Iris pigment epithelial cell (primary cell): ENCODE measurements around the gene HUNK.

Source experiments
- DNase-seq: peaks from one replicate; pipeline ENCODE4 v3.0.0-alpha.2; 2011; ENCODE audit warnings: low read depth

HUNK gene

GRCh38 chr21:31959881-31960280 is 87.1 kb downstream of the HUNK start:
- no peak for DNase-seq

DNA sequence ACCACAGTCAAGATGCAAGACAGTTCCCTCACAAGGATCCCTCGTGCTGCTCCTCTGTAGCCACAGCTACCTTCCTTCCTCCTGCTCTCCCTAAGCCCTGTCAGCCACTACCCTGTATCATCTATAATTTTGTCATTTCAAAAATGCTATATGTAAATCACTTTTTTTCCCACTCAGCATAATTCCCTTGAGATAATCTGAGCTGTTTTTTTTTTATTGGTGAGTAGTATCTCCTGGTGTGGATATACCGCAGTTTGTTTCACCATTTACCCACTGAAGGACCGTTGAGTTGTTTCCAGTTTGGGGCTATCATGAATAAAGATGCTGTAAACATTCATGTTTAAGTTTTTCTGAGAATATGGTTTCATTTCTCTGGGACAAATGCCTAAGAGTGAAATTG is 88.2 kb downstream of the HUNK start:
- no peak for DNase-seq

DNA sequence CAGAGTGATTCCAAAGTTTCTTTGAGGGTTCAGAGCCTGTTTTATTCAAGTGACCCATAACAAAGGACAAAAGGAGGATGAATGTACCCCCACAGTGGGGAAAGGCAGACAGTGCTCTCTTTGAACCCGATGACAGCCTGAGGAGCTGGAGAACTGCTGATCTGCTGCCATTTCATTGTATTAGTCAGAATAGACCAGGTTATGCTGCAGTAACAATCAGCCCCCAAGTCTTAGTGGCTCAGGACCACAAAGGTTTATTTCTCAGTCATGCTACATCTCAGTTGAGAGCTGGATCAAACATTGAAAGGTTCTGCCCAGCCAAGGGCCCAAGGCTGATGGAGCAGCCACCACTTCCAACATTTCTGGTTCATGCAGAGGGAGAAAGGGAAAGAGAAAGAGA is 88.9 kb downstream of the HUNK start:
- no peak for DNase-seq

- DNase-seq = no peak
These were observed 91.9 kb downstream of the HUNK start for GRCh38 chr21:31964692-31965091.

DNA sequence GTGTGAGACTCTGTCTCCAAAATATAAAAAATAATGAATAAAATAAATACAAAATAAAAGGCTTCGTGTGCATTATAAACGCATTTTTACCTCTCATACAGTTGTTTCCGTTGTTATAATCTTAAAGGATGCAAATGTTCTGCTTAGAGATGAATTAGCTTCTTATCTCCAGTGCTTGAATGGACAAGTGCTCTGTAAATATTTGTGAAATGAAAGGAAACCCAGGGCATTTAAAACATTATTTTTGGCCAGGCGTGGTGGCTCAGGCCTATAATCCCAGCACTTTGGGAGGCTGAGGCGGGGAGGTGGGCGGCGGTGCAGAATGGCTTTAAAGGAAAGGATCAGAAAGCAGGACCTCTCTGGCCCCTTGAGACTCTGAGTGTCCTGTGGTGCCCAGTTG is 94.5 kb downstream of the HUNK start:
- DNase-seq = no peak

DNA sequence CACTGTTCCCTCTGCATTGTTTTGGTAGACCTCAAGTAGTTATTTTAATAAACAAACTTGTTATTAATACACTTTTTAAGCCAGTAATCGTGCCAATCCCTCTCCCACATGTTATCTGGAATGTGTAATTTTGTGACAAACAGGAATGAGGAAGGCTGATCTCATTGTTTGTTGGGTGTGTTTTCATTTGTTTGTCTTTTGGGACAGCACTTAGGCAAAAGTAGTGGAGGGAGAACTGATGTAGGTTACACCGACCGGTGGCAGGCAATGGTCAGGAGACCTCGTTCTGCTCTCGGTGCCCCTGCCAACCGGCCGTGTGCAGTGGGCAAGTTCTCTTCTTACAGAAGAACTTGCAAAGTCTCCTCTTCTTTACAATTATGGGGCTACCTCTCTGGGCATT is 99.8 kb downstream of the HUNK start:
- DNase-seq = no peak

DNA sequence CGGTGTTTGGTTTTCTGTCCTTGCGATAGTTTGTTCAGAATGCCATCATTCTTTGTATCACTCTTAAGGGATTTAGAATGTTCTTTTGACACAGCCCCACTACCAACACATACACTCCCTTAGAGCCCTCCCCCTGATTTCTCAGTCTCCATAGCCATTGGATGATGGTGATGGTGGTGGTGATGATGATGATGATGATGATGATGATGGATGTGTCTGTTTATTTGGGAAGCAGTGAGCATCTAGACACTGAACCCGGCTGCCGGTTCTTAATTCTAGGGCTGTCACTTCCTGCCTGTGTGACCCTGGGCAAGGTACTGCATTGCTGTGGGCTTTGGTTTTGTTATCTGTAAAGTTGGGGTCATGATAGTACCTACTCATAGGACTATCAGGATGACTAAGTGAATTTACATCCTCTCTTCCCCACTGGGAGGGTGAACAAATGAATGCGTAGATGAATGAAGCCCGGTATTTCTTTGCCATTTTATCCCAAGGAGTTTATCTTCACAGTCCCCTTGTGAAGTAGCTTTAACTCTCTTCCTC is 100.7 kb downstream of the HUNK start:
- DNase-seq = no peak

DNA sequence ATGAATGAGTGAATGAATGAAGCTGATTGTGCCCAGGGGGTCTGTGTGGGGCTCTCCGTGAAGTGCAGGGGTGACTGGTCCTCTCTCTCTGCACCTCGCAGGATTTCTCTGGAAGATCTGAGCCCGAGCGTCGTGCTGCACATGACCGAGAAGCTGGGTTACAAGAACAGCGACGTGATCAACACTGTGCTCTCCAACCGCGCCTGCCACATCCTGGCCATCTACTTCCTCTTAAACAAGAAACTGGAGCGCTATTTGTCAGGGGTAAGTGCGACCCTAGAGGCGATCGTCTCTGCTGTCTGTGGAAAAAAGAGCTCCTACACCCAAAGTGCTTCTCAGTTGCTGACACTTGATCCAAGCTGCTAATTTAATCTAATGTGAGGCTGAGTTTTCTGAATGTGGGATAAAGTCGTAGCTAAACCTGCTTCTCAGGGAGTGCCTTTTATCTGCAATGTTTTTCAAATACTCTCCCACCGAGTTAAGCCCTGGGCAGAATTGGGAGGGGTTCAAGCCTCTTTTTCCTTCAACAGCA is 101.7 kb downstream of the HUNK start:
- no peak for DNase-seq

GRCh38 chr21:31975491-31975890 is 102.7 kb downstream of the HUNK start:
- DNase-seq = no peak

DNA sequence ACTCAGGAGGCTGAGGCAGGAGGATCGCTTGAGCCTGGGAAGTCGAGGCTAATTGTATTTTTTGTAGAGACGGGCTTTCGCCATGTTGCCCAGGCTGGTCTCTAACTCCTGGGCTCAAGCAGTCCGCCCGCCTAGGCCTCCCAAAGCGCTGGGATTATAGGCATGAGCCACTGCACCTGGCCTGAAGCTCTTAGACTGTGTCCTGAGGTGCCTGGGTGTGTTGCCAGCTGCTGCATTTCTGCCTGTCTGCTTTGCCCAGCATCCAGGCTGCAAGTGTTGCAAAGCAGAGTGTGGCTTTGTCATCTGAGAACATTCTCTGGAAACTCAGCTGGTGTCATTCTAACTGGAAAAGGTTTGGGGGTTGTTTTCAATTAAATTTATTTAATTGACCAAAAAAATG is 105.0 kb downstream of the HUNK start:
- no peak for DNase-seq

DNA sequence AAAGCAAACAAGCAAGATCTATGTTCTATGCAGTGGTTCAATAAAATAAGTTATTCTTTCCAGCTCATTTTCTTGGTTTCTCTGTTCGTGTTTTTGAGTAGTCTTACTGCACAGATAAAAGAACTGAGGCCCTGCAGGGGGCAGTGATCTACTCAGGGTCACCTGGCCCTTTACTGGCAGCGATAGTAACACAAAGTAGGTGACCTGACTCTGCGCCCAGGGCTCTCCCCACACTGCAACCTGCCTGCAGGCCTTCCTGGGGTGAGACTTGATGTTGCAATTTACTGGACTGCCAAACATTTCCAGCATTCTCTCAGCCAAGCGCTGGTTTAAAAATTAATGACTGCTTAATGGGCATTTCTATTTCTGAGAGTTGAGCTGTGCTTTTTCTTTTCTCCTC is 110.3 kb downstream of the HUNK start:
- no peak for DNase-seq

- DNase-seq = no peak
These were observed 110.7 kb downstream of the HUNK start for GRCh38 chr21:31983554-31983953.

DNA sequence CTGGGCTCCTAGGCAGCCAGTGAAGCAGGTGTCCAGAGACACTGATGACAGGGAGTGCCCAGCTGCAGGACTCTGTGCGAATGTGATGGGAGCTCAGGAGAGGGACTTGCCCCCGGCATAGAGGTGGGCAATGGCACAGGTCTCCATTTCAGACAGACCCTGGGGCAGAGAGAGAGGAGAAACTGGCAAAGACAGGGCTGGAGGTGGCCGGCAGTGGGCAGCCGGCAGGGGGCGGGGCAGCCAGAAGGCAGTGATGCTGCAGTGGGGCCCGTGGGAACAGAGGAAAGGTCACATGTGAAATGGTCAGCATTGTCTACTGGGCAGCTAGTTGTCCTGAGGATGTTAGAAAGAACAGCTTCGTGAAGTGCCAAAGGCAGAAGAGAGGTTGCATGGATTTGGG is 112.6 kb downstream of the HUNK start:
- no peak for DNase-seq

DNA sequence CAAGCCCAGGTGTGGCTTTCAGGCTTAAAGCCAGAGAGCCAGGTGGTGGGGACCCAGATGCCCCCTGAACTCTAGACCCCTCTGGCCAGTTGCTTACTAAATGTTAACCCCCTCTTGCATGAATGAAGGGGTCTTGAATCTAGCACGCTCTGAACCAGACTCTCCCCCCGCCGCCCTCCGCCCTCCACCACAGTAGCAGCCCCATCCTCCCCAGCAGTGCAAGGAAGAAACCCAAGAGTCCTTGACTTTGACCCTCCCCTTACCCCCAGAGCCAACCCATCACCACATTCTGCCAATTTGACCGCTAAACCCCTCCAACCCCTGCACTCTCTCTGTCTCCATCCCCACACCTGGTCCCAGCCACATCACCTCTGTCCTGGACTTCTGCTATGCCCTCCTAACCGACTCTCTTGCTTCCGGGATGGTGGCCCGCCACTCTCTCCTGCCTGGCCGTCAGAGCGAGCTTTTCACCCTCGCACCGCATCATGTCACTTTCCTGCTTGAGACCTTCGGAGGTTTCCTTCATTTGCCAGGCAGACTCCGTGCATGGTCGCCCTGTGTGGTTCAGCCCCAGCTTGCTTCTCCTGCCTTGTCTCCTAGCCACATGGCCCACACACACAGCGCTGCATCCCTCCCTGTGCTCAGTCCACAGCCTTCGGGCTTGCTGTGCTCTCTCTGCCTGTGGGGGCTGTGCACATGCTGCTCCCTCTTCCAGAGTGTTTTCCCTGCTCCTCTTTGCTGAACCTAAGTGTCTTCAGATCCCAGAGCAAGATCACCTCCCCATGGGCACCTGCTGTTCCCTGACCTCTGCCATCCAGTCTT is 113.4 kb downstream of the HUNK start:
- no peak for DNase-seq

GRCh38 chr21:31987696-31988095 is 114.9 kb downstream of the HUNK start:
- no peak for DNase-seq

DNA sequence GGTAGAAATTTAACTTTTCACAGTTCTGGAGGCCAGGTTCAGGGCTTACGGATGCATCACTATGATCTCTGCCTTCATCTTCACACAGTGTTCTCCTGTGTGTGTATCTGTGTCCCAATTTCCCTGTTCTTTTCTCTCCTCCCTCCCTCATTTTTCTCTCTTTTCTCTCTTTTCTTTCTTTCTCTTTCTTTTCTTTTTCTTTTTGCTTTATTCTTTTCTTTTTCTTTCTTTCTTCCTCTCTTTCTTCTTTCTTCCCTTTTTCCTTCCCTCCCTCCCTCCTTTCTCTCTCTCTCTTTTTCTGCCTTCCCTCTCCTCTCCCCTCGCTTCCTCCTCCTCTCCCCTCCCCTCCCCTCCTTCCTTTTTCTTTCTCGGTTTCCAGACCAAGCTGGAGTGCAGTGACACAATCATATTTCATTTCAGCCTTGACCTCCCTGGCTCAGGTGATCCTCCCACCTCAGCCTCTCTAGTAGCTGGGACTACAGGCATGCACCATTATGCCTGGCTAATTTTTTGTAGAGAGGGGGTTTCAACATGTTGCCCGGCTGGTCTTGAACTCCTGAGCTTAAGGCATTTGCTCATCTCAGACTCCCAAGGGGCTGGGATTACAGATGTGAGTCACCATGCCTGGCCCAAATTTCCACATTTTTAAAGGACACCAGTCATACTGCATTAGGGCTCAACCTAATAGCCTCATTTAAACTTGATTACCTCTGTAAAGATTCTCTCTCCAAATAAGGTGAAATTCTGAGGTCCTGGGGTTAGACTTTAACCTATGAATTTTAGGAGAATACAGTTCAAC is 115.9 kb downstream of the HUNK start:
- DNase-seq = no peak

DNA sequence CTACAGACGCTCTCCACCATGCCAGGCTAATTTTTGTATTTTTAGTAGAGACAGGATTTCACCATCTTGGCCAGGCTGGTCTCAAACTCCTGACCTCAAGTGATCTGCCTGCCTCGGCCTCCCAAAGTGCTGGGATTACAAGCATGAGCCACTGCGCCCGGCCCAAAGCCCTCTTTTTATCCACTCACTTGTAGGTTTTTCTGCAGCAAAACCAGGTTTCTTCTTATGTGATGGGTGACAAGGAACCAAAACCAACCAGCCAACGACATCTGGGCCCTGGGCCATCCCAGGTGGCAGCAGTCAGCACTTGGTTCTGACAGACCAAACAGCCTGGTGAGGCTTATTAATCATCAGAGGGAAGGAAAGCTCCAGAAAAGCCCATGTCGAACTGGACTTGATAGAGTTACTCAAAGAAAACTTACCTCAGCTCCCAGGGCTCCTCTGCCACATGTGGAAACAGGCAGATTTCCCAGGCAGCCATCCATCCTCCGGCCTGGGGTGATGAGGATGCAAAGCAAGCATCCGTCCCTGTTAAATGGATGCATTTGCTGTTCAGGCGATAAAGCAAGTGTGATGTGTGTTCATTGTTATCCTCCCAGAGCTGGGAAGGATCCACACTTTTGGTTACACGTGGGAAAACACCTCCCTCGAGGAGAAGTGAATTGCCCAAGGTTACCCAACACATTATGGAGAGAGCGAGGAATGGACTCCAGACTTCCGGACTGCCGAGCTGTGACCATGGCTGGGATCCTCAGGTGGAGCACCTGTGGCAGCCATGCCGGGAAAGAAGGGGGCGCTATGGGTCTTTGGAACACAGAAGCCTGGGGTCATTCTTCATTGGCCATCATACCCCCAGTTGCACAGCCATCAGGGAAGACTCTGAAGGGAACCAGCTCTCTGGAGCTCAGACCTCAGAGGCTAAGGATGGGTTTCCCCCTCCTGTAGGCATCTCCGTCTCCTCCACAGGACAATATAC is 118.8 kb downstream of the HUNK start:
- no peak for DNase-seq

DNA sequence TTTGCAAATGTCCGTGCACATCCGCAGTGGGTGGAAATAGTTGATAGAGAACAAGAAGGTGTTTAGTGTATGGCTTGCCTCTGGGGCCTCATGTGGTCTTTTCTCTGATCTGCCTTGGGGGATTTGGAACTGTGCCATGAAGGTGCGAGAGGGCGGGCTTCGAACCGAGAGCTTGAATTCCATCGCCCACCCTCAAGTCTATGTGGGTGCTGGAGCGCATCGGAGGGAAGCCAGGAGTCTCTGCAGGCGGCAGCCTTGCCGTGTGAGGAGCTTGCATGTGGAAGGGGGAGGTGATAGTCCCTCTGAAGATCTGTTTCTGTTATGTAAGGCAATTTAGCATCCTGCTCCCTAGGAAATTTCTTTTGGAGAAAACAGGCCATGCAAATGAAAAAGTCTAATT is 119.6 kb downstream of the HUNK start:
- DNase-seq = no peak

DNA sequence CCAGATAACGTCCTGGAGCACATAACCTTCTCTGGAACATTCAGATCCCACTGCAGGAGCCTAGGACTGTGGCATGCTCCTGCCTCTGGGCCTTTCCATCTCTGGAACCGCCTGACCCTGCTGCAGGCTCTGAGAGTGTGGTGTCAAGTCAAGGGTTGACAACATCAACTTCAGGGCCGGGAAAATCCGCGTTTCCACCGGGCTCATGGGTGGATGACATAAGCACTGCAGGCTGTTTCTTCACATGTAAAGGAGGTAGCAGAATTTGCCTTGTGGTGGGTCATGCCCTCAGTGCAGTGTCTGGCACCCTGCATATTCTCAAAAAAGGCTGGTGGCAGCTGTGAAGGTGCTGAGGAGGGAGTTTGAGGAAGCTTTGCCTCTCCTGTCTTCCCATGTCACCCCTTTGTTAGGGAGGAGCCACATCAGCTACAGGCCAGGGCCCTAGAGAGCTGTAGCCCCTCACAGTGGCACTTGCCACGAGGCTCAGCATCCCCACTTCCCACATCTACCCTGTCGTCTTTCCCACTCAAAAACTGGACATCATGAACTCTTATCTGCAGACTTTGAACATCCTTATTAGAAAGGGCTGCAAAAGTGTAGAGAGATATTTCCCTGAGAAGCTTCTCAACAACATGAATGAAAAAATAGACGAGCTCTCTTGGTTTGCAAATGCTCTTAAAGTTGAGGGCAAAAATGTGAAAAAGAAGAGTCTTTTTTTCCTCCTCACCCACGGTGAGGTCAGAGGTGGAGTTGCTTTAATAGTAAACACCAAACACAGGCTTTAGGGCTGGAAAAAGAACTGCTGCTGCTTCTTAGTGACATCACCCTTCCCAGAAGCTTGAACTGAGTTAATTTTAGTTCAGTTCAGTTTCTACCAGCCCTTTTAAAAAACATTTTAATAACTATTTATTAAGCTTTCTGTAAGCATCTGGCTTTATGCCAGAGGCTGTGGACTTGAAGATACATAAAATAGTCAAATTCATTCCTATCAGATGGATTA is 121.3 kb downstream of the HUNK start:
- no peak for DNase-seq

DNA sequence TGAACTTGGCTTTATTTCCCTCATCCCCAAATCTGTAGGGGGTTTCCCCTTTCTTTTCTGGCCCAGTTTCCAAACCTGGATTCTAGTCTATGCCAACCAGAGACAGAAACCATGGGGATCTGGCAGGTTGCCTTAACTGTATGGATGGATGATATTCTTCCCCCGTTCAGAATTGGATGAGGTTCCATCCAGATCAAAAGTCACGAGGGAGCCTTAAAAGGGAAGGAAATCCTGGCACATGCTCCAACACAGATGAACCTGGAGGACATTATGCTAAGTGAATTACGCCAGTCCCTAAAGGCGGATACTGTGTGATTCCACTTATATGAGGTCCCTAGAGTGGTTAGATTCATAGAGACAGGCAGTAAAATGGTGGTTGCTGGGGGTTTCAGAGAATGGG is 124.4 kb downstream of the HUNK start:
- no peak for DNase-seq
